Stimulated activated CD8-positive, alpha-beta memory T cell treated with anti-CD3 and anti-CD28 coated beads, Interleukin-4, amount 100 ng/mL, for 1 hour (primary cell): ENCODE data around the gene SCP2.
"Not testable (repeated sequence)": the region's sequence is repeated elsewhere in the genome, so short reads cannot be mapped to it uniquely, and the experiment has no call there.

Experiments
- DNase-seq, 2 donors: peaks; one replicate each; pipeline ENCODE4 v3.0.0-alpha.2; 2020; ENCODE audit warnings: low read depth in 2 of 2, low spot score in 1 of 2

SCP2 gene

DNA sequence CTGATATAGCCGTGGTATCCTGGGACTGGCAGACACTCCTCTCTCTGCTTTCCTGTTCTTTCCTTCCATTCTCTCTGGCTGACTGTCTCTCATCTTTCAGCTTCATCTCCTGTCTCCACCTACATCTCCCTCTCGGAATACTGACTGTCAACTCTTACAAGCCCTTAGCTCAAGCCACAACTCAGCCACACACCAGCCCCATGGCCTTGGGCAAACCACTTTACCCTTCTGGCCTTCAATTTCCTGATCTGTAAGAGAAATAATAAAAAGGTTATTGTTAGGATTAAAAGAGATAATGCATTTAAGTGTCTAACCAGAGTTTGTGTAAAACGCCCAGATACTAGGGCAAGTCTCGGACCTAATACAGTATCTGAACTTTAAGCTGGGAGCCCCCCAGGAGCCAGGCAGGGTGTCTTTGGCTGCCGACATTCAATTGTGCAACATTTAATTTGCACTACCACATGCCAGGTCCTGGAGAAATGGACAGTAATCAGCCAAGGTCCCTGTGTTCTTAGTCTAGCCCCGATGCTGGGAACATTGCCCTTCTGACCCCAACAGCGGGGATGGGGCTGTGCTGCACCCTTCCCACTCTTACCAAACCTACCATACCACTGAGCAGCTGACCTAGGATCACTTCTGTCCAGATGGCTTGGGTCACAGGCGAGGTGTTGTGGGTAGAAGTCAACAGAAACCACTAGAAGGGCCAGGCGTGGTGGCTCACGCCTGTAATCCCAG, 10.7 kb upstream of the SCP2 start:
- no peak for DNase-seq

DNA sequence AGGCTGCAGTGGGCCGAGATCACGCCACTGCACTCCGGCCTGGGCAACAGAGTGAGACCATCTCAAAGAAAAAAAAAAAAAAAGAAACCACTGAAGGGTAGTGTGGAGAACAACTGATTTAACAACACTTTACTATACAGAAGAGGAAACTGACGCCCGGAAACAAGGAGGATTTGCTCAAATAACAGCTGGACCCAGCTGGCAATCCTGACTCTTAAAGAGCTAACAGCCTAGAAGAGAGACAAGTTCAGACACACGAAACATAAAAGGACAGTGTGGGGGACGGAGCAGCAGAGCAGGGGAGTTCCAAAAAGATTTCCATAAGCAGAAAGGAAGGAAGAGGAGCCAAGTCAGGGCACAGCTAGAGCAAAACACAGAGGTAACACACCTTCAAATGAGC, 9.9 kb upstream of the SCP2 start:
- no peak for DNase-seq

- no peak for DNase-seq
Observed at GRCh38 chr1:52917581-52917980, 9.5 kb upstream of the SCP2 start.

GRCh38 chr1:52918201-52918600, 8.9 kb upstream of the SCP2 start:
- no peak for DNase-seq

DNA sequence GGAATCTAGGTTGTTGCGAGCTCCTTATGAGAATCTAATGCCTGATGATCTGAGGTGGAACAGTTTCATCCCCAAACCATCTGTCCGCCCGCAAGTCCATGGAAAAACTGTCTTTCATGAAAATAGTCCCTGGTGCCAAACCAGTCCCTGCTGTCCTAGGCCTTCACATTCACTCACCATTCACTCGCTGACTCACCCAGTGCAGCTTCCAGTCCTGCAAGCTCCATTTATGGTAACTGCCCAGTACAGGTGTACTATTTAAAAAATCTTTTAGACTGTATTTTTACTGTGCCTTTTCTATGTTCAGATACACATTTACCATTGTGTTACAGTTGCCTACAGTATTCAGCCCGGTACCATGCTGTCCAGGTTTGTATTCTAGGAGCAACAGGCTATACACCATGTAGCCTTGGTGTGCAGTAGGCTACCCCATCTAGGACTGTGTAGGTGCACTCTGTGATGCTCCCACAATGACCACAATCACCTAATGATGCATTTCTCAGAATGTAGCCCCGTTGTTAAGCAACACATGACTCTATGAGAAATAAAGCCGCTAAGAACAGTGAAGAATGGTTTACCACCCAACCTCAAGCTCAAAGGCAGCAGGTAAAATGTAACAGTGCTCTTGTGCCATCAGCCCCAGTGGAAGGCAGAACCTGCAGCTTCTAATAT, 7.9 kb upstream of the SCP2 start:
- no peak for DNase-seq

- no peak for DNase-seq
Observed at GRCh38 chr1:52919723-52920483, 7.2 kb upstream of the SCP2 start.

DNA sequence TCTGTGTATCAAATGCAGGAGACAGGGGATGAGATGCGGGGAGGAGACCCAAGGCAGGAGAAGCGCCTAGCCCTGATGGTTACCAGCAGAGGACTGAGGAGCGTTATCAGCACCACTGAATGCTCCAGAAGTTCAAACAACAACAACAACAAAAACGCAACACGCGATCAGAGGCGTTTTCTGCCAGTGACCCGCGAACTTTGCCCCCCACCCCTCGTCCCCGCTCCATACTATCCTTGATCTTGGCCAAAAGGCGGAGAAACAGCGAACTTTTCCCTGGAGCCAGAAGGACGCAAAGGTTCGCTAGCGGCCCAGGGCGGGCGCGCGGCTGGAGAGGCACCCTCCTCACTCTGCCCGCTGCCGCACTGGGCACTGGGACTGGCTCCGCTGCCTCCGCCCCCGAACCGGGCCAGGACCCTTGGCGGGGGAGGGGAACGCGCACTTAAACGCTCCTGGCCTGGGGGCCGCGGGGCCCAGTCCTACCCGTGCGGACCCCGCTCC, 6.2 kb upstream of the SCP2 start:
- DNase-seq = no peak

- DNase-seq = no peak
Observed at GRCh38 chr1:52925571-52926005, 1.5 kb upstream of the SCP2 start.

DNA sequence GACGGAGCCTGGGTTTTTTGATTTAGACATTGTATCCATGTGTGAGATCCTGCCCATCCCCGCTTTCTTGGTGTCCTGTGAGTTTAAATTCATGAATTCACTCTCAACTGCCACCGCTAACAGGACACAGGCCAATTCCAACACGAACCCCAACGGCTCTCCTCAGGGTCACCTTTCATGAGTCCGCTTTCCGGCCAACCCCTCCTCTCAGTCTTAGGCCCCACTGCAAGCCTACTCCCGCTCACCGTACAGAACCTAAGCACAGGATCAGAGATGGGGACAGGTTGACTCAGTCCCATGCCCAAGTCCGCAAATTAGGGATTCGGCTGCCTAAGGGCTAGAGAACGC, 238 bp upstream of the SCP2 start:
- DNase-seq = no peak

- no peak for DNase-seq
Observed at GRCh38 chr1:52928015-52928404, 934 bp downstream of the SCP2 start.

- DNase-seq = no peak
Observed at GRCh38 chr1:52929019-52929418, 1.9 kb downstream of the SCP2 start.

DNA sequence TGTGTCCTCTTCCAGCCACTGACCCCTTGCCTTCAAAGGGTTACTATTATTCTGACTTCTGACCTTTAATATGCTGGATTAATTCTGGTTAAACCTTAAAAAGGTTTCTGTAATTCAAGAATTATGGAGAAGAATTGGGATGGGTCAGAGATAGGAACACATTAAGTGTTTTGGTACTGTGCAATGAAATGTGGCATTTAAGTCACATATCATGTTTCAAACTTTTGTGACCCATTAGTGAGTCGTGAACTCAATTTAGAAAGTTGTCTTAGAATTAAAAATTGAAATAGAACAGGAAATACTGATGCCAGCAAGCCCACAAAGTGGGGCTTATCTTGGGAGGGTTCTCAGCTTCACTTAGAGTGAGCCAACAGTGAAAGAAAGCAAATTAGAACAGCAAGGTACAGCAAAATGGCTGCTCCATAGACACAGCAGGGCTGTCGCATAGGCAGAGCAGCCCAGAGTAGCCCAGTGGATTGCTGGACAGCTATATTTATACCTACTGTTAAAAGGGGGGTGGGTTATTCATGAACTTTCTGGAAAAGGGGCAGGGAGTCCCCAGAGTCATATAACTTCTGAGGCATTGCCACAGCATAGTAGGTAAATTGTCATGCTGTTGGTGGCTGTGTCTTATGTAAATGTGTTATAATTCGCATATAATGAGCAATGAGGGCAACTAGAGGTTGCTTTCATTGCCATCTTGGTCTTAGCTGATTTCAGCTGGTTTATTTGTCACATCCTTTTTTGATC, 10.5 kb downstream of the SCP2 start:
- DNase-seq = no peak

GRCh38 chr1:52938183-52938451, 11.0 kb downstream of the SCP2 start:
- no peak for DNase-seq

DNA sequence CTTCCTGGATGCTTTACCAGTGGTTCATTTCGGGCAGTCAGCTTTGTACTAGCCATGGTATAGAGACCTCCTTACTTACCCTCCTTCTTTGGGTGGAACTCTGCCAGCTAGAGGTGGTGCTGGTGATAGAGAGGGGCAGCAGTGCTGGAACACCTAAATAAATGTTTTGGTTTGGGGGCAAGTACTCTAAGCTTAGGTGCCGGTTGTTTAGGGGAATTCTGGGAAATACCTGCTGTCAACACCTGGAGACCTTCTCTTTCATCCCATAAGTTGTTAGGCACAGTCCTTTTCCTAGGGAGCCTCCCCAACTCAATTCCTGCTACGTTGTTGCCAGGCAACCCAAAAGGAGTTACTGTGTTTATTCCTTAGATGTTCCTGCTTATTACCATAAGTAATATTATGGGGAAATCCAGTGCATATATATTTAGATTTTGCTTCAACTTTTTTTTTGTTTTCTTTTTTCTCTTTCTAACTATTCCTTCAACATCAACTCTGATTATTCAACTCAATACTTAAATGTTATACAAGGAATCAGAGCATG, 16.9 kb downstream of the SCP2 start:
- DNase-seq = no peak

- no peak for DNase-seq
Observed at GRCh38 chr1:52944566-52944965, 17.5 kb downstream of the SCP2 start.

DNA sequence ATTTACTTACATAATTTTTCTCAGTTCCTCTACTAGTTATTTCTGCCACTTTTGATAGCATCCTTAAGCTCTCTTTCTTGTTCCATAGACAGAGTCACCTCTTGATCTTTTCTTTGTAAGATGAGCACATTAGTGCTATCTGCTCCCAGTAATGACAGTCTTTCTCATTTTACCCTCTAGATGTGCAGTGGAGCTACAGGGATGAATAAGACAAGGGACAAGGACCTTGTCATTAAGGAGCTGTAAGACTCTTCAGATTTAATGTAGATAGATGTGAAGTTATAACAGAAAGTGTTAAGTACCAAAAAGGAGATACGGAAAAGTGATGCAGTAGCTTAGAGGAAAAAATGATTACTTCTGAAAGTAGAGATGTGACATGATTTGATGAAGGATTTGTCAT, 20.4 kb downstream of the SCP2 start:
- DNase-seq = no peak

DNA sequence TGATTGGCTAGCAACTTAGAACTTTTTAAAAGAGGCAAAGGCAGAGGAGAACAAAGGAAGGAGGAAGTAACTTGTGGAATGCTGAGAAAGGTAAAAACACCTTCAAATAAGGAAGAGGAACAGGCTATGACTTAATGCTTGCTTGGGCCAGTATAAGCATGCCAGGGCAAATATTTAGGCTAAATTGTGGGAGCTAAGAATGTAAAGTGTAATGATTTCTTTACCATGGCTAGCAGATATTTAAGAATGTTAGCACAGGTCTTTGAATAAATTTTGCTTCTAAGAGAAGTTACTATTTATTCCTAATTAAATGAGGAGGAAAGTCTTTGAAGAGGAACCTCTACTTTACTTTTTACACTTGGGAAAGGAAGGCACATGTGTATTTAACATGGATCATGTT, 22.5 kb downstream of the SCP2 start:
- DNase-seq = not testable (repeated sequence)

DNA sequence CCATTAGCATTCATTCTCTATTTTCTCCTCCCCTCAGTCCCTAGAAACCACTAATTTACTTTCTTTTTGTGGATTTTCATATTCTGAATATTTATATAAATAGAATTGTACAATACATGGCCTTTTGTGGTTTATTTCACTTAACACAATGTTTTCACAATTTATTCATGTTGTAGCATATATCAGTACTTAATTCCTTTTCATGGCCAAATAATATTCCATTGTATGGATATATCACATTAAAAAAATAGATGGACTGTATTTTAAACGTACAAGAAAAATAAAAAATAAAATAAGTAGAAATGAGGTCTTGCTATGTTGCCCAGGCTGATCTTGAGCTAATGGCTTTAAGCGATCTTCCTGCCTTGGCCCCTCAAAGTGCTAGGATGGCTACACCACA, 25.0 kb downstream of the SCP2 start:
- DNase-seq = no peak

- DNase-seq = no peak
Observed at GRCh38 chr1:52955129-52955970, 28.3 kb downstream of the SCP2 start.

DNA sequence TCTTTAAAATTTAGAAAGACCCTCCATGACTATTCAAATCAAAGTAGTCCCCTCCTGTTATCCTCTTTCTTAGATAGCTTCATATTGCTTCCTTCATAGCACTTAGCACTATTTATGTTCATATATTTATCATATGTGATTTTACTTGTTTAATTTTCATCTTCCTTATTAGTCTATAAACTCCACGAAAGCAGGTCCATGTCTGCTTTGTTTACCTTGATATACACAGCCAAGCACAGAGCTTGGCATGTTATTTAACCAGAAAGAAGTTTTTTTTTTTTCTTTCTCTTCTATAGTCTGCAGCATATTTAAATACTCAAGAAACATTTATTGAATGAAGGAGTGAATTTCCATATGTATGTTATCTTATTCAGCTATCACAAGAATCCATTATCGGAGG, 36.0 kb downstream of the SCP2 start:
- no peak for DNase-seq

DNA sequence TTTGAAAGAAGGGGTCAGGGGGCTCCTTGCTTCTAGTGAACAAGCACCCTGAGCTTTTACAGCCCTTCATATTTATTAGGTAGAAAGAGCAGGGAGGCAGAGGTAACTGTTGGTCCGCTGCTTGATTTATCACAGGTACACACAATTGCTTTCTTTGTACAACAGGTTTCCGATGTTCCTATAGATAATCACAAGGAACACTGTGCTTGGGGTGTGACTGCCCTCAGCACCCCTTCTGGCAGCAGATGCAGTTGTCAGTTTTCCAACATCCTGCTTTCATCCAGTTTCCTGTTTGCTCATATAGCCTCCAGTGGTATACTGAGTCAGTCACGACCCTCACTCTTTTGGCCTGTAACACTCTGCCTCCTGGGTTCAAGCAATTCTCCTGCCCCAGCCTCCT, 40.6 kb downstream of the SCP2 start:
- no peak for DNase-seq
